Ascending aorta (tissue), 2 donors: ENCODE measurements around the gene RFX2. TPM values are rescaled to one million over a fixed set of nuclear protein-coding genes. Genes with fewer than 3 reads are reported as not detected.
A peak's percentile ranks its signal among the peaks of the same experiment; 100 is the strongest.

ENCODE experiments used
- DNase-seq, 2 donors: peaks; one replicate each; pipeline ENCODE4 v3.0.0-alpha.2; 2019; ENCODE audit warnings: low spot score in 2 of 2
- H3K27ac ChIP-seq, 2 donors: fragments of 200-600 bp; sonication (generic); one replicate each; pipeline ENCODE4 v1.5.1; 2016 to 2017; ENCODE audit warnings: mild to moderate bottlenecking in 1 of 2
- H3K27me3 ChIP-seq: fragments of 200-600 bp; sonication (generic); one replicate; pipeline ENCODE4 v1.5.1; 2017
- H3K36me3 ChIP-seq, 2 donors: fragments of 200-600 bp; sonication (generic); one replicate each; pipeline ENCODE4 v1.5.1; 2016
- H3K4me1 ChIP-seq, 2 donors: fragments of 200-600 bp; sonication (generic); one replicate each; pipeline ENCODE4 v1.5.1; 2016 to 2017; ENCODE audit warnings: mild to moderate bottlenecking in 1 of 2
- H3K4me3 ChIP-seq, 2 donors: fragments of 200-600 bp; sonication (generic); one replicate each; pipeline ENCODE4 v1.5.1; 2016 to 2017; ENCODE audit warnings: mild to moderate bottlenecking in 1 of 2
- H3K9me3 ChIP-seq, 2 donors: fragments of 200-600 bp; sonication (generic); one replicate each; pipeline ENCODE4 v1.5.1; 2016
- intact Hi-C: fragments of 100-400 bp; cut with DNase I; formaldehyde crosslinking; loops from one replicate; pipeline ENCODE4 v1.15.1; 2023
- total RNA-seq: library from RNA; depleted of rRNA; stranded (reverse); fragments of >200 nt; gene quantifications from one replicate; pipeline ENCODE4 v1.1.0, GENCODE V29; 2016
- TF ChIP-seq, protein P1 (sequence below), 3 experiments: fragments of 200-600 bp in 2 of 3; fragments of 450-650 bp in 1 of 3; sonication (generic) in 2 of 3; IDR thresholded peaks; one replicate each; pipeline ENCODE4 v1.5.1; 2016 to 2019; ENCODE audit warnings: antibody characterized with exemption in 3 of 3, mild to moderate bottlenecking in 1 of 3, moderate library complexity in 1 of 3

Gene RFX2
- total RNA-seq, 1 donor from 2014 or later = 107 TPM

DNA sequence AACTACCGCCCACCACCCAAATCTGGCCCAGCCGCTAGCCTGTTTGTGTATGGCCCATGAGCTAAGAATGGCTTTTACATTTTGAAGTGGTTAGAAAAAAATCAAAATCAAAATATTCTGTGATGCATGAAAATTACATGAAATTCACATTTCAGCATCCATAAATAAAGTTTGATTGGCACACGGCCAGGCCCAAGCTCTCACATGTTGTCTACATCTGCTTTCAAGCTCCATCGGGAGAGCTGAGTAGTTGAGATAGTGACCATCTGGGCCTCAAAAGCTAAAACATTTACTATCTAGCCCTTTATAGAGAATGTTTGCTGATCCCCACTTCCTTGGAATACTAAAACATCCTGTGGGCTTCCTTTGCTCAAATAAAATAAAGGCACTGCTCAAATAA is 14.5 kb downstream of the RFX2 start:
- Histone ChIP-seq H3K27me3 (no peaks in the 10 kb centered on the region), H3K4me1 (peaks cover 8 to 47% of the 10 kb centered on the region in 2 donors), H3K4me3 (no peak overlapping the region), H3K36me3 (no peaks in the 10 kb centered on the region), H3K9me3 (no peaks in the 10 kb centered on the region), H3K27ac (peak overlapping the region in 1 of 2 donors; percentile 23)
- TF ChIP-seq, protein P1, sequence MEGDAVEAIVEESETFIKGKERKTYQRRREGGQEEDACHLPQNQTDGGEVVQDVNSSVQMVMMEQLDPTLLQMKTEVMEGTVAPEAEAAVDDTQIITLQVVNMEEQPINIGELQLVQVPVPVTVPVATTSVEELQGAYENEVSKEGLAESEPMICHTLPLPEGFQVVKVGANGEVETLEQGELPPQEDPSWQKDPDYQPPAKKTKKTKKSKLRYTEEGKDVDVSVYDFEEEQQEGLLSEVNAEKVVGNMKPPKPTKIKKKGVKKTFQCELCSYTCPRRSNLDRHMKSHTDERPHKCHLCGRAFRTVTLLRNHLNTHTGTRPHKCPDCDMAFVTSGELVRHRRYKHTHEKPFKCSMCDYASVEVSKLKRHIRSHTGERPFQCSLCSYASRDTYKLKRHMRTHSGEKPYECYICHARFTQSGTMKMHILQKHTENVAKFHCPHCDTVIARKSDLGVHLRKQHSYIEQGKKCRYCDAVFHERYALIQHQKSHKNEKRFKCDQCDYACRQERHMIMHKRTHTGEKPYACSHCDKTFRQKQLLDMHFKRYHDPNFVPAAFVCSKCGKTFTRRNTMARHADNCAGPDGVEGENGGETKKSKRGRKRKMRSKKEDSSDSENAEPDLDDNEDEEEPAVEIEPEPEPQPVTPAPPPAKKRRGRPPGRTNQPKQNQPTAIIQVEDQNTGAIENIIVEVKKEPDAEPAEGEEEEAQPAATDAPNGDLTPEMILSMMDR (IDR thresholded peaks at IDR 0.05) = no peak
- DNase-seq = no peak
- intact Hi-C loops = no loop called here

DNA sequence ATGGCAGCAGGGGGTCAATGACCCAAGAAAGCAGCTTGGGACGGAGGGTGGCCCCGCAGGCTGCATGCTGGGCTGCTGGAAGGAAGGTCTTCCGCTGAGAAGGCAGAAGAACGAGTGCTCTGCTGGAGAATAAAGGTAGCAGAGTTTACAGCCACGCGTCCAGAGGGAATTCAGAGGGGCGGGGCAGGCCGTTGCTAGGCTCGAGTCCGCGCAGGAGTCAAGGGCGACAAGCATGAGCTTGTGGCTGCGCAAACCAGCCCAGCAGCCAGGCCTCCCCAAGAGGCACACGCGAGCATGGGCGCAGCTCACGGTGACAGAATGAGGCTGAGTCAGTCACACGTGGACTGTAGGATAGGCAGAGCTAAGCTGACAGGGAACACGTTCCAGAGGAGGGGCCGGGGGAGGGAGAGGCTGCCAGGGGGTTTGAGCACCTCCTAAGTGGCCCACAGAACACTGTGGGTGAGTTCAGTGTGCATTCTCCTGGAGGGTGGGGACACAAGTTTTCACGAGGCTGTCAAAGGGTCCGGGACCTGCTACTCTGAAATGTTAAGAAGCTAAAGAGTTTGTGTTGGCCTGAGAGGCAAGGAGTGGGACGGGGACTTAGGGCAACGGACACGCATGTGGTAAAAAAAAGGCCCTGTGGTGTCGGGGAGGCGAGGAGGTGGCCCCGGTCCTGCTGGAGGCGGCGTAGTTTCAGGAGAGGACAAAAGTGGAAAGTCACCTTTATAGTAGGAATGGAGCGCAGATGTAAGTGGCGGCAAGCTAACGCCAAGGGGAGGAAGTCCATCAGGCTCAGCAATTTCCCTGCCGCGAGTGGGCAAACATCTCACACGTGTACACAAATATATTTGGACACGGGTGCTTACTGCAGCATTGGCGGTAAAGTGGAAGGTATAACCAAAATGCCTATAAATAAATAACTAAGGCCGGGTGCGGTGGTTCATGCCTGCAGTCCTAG is 17.7 kb downstream of the RFX2 start:
- intact Hi-C loops = loop anchor here (1.0 to 2.0 kb wide), 2 partner anchors 11 to 26 kb away; no protein-coding TSS in a partner anchor
- no peaks in the 10 kb centered on the region for H3K36me3 ChIP-seq
- H3K4me3 ChIP-seq = peak overlapping the region; percentile 6 to 59
- H3K4me1 ChIP-seq = peaks cover 18 to 35% of the 10 kb centered on the region in 2 donors
- H3K9me3 ChIP-seq = no peaks in the 10 kb centered on the region
- TF ChIP-seq, protein P1 (IDR thresholded peaks at IDR 0.05) = peak in 1 of 3 experiments; percentile 10
- DNase-seq = peak; percentile 75 to 95
- H3K27me3 ChIP-seq = no peaks in the 10 kb centered on the region
- H3K27ac ChIP-seq = peak overlapping the region; percentile 88 to 92

DNA sequence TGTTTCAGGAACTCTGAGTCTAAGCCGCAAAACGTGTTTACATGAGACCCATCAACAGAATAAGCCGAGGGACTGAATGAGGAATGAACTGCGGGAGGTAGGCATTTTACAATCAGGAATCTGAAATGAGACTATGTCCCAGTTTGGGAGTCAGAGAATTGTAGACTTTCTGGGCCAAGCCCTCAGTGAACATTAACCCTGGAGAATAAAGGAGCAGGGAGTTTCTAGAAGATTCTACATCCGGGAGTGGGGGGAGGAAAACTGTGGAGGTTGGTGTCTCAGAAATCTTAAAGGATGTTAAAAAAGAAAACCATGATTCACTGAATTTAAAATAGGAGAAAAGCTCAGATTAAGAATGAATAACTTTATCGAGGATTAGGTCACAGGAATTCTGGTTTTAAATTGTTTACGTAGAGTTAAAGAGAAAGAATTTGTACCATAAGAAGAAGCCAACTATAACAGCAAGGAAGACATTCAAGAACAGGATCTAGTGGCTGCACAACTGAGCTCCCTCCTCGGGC is 18.5 kb downstream of the RFX2 start:
- intact Hi-C loops = loop anchor here (1.0 to 2.0 kb wide), 3 partner anchors 11 to 25 kb away; no protein-coding TSS in a partner anchor
- Histone ChIP-seq H3K4me3 (peak overlapping the region; percentile 6 to 59), H3K9me3 (no peaks in the 10 kb centered on the region), H3K27me3 (no peaks in the 10 kb centered on the region), H3K36me3 (no peaks in the 10 kb centered on the region), H3K27ac (peak overlapping the region; percentile 88 to 92), H3K4me1 (peaks cover 19 to 41% of the 10 kb centered on the region in 2 donors)
- DNase-seq = no peak
- TF ChIP-seq, protein P1 (IDR thresholded peaks at IDR 0.05) = no peak

DNA sequence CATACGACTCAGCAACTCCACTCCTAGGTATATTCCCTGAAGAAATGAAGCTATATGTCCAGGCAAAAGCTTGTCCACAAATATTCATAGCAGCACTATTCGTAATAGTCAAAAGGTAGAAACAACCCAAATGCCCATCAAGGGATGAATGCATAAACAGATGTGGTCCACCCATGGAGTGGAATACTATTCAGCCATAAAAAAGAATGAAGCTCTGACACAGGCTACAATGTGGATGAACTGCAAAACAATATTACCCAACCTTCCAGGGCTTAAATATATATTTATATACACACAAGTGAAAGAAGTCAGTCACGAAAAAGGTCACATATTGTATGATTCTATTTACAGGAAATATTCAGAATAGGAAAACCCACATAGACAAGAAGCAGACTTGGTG is 19.7 kb downstream of the RFX2 start:
- Histone ChIP-seq H3K4me3 (no peak overlapping the region), H3K27ac (peak overlapping the region; percentile 88 to 92), H3K4me1 (peaks cover 19 to 42% of the 10 kb centered on the region in 2 donors), H3K9me3 (no peaks in the 10 kb centered on the region), H3K36me3 (no peaks in the 10 kb centered on the region), H3K27me3 (no peaks in the 10 kb centered on the region)
- intact Hi-C loops = loop anchor here (2.0 kb wide), 1 partner anchor 18 kb away; no protein-coding TSS in a partner anchor
- TF ChIP-seq, protein P1 (IDR thresholded peaks at IDR 0.05) = no peak
- DNase-seq = no peak

DNA sequence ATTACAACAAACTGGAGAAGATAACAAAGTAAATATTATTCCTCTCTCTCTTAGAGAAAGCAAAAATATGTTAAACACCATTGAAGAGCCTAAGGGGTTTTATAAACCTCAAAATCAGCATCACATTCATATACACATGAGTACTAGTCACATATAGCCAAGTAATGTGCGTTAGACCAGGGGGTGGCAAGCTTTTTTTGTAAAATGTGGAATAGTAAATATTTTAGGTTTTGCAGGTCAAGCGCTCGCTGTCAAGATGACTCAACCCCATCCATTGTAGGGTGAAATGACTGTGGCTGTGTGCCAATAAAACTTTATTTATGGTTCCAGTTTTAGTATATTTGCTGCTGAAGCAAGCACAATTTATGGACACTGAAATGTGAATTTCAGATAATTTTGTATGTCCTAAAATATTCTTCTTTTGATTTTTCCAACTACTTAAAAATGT is 21.7 kb downstream of the RFX2 start:
- no peaks in the 10 kb centered on the region for H3K36me3 ChIP-seq
- H3K4me3 ChIP-seq = peak overlapping the region; percentile 18 to 50
- H3K27me3 ChIP-seq = no peaks in the 10 kb centered on the region
- TF ChIP-seq, protein P1 (IDR thresholded peaks at IDR 0.05) = no peak
- peak overlapping the region; percentile 87 to 88 for H3K27ac ChIP-seq
- H3K4me1 ChIP-seq = peaks cover 19 to 42% of the 10 kb centered on the region in 2 donors
- intact Hi-C loops = loop anchor here (1.0 kb wide), 1 partner anchor 12 kb away; no protein-coding TSS in a partner anchor
- H3K9me3 ChIP-seq = no peaks in the 10 kb centered on the region
- no peak for DNase-seq
